HG03457 (cell line): Measurements from ENCODE around the gene ATP8A1.

Source experiments
- ATAC-seq: cut with Tn5 transposase; IDR thresholded peaks from one replicate; pipeline ENCODE4 v1.9.1; 2021; ENCODE audit warnings: moderate number of reproducible peaks; ENCODE audit not compliant: unreplicated experiment

The ATP8A1 gene

GRCh38 chr4:42425146-42426065 is 231.5 kb downstream of the ATP8A1 start:
- no peak for ATAC-seq

GRCh38 chr4:42420140-42420539 is 236.8 kb downstream of the ATP8A1 start:
- ATAC-seq = no peak

GRCh38 chr4:42417550-42417949 is 239.4 kb downstream of the ATP8A1 start:
- no peak for ATAC-seq

- ATAC-seq = no peak
These were observed 240.9 kb downstream of the ATP8A1 start for GRCh38 chr4:42416017-42416416.

- no peak for ATAC-seq
These were observed 241.6 kb downstream of the ATP8A1 start for GRCh38 chr4:42415281-42415680.

DNA sequence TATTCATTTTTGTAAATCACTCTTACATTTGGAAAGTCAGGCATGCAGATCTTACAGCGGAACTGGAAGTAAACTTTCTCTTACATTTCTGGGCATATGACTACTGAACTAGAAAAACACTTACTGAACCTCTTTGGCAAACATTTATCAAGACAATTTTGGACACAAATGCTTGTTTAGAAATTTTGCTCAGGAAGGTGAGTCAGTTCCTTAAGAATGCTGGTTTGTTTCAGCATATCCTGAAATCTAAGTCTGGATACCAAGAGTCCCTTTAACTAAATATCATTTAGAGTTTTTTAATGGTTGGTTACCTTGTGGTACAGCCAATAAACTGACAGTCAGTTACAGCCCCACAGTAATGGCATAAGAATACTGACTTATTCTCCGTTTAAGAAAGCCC is 244.7 kb downstream of the ATP8A1 start:
- no peak for ATAC-seq

DNA sequence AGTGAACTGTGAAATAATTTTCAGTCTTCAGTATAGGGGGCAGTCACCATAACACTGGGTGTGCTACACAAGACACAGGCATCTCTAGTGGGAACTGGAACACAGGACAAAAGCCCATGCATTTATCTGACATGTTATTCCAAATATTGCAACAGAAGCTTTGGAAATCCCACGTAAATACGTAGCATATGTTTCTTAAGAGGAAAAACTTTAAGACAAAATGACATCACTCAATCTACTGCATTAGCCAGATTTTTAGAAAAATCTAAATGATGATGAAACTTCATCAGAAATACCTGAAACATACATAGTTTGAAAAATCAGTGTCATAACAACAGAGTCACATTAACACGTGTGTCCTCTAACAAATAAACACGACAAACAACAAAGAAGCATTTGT is 245.1 kb downstream of the ATP8A1 start:
- ATAC-seq = no peak

GRCh38 chr4:42410446-42410845 is 246.5 kb downstream of the ATP8A1 start:
- ATAC-seq = no peak

GRCh38 chr4:42404001-42404400 is 252.9 kb downstream of the ATP8A1 start:
- ATAC-seq = no peak

DNA sequence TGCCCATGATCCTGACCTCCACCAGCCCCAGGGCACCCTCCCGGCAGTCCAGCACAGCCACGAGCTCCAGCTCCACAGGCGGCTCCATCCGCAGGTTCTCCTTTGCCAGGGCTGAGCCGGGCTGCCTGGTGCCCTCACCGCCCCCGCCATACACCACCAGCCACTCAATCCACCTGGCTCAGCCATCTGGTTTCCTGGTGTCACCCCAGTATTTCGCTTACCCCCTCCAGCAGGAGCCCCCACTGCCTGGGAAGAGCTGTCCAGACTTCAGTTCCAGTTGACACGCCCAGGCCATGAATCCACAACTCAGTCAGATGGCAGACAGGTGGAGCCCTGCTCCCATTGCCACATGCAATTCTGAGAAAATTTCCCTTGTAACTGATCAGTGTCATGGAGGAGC is 255.7 kb downstream of the ATP8A1 start:
- ATAC-seq = no peak

GRCh38 chr4:42399393-42399792 is 257.5 kb downstream of the ATP8A1 start:
- ATAC-seq = no peak

DNA sequence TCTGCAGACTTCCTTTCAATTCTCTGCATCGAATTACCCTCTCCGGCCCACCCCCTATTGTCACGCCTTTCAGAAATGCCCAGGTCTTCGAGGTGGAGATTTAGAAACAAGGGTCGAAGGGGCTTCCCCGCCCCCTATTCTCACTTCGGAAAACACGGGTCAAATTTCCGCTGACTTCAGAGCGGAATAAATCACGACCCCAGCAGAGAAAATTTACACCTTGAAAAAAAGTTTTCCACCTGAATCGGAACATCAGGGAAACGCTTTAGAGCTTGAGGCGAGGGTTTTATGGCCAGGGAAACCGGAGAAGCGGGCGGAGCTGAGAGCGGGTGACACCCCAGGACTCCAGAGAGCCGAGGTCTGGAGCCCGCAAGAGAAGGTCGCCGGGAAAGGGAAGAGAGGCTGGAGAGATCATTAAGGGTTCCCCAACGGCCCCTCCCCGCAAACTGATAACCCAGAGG is 258.0 kb downstream of the ATP8A1 start:
- ATAC-seq = no peak

GRCh38 chr4:42398171-42398870 is 258.6 kb downstream of the ATP8A1 start:
- no peak for ATAC-seq

DNA sequence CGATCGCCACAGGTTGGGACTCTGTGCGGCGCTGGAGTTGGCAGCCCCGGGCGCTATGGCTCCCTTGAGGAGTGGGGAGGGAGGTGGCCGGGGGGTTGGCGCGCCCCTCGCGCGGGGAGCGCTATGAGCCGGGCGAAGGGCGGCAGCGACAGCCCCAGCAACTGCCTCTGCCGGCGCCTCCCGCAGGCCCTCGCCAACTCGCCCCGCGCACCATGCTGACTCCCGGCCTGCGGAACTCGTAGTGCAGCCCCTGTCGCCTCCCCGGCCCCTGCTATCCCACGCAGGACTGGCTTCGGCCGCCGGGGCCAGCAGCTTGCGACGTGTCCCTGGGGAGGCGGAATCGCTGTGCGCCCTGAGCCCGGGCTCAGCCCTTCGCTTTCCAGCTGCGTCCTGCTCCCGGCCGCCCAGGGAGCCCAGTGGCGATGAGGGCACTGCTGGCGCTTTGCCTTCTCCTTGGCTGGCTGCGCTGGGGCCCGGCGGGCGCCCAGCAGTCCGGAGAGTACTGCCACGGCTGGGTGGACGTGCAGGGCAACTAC is 259.2 kb downstream of the ATP8A1 start:
- ATAC-seq = no peak

DNA sequence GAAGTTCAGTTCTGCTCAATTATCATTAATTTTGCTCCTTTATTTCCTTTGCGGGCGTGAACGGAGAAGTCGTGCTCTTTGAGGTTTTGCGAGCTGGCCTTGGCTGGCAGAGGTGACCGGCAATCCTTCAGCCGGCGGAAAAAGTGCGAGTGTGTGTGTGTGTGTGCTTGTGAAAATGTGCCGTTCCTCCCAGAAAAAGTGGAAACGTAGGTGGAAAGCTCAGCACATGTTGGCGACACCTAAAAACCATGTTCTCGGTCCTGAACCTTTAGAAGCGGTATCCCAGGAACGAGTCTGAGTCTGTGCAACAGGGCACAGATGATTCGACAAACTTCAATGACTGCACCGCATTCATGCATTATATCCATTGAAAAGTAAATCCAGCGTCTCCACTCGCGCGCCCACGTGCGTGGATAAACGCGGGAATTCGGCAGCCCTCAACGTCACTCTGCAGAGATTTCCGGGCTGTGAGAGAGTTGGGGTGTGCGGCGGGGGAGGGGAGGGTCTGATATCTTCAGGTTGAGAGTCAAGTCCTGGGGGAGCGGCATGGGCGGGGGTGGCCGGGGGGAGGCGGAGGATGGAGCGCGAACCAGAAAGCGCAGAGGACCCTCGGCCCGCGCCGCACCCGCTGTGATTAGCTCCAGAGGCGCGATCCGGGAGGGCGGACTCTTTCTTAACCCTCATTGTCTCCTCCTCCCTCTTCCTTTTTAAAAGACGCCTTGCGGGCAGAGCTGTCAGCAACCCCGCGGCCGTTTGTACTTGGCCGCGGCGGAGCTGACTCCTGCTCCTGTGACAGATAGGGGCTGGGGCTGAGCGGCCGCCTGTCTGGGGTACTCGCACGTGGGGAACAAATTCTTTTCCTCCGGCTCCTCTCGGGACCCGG is 259.9 kb downstream of the ATP8A1 start, which contains the start of gene SHISA3:
Gene SHISA3, plus strand, starts transcription at position 737 of the 883 bp plus-strand sequence. CDS start 569 bp downstream, outside the sequence.
- ATAC-seq = no peak

DNA sequence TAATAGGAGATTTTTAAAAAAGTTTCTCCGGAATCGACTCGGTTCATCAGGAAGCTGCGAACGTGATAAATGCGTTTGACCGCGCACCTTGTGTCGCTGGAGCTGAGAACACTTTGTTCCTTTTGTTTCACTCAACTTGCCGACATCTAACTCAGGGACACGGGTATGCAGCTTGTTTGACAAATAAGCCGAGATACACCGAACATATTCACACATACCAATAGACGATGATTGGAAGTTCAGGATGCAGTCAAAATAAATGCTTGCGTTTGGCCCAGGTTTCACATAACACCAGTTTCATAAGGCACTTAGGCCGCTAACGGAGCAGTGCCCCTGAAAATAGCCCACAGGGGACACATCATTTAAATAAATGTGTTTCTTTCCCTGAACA is 260.5 kb downstream of the ATP8A1 start:
- ATAC-seq = no peak

- no peak for ATAC-seq
These were observed 261.3 kb downstream of the ATP8A1 start for GRCh38 chr4:42395595-42395994.

- no peak for ATAC-seq
These were observed 264.5 kb downstream of the ATP8A1 start for GRCh38 chr4:42392436-42392835.

DNA sequence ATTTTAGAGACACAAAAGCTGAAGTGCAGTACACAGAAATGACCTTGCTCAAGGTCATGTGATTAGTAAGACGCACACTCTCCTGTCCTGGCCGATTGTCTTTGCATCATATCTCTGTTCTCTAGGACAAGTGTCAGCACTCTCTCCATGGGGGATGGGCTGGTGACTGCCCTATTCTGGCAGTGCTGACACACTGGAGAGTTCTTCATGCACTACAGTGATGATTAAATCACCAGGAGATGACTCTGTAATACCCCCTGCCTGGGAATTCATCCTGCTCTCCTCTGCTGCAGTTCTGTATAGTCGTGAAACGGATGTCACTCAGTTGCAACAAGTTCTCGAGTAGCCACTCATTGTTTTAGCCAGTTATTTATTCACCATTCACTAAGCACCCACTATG is 264.9 kb downstream of the ATP8A1 start:
- ATAC-seq = no peak

DNA sequence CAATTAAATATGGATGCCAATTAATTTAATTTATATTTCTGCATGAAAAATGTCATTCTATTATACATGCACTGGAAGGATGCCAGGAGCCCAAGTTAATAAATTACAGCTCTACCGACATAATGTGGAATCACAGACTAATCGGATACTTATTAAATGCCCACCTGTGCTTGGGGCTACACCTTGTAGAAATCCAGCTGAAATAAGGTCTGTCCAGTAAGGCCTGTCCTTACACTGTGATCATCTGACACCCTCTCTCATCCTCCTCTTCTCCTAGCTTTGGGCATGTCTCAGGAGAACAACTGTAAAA is 265.6 kb downstream of the ATP8A1 start:
- no peak for ATAC-seq
